ENCODE measurements around the gene COPS3.
"Not testable (repeated sequence)": the region's sequence is repeated elsewhere in the genome, so short reads cannot be mapped to it uniquely, and the experiment has no call there.

COPS3 gene

DNA sequence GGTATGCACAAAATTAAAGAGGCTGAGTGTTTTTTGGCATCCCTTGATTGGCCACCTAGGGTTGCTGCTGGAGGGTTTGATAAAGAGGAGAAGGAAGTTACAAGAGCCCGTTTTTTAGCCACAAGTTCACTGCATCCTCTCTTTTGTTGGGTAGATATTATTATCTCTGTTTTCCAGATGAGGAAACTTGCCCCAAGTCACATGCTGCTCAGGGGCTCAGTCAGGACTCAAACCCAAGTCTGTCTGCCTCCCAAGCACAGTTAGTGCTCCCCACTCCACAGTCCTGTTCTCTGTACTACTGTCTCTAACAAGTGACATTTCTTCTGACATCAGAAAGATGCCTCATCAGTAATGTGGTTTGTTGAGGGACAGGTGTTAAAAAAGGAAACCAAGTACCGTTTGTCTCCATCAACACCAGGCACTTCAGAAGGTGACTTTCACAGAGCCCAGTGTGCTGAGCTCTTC is 23.5 kb upstream of the COPS3 start:
- H3K27ac ChIP-seq, result no peak overlapping the region
- no peaks in the 10 kb centered on the region for H3K36me3 ChIP-seq
- H3K4me1 ChIP-seq (ENCODE audit: control insufficient read depth in 1 of 2, insufficient read depth in 1 of 2, low read depth in 1 of 2, low read length in 1 of 2), result peaks cover 35 to 50% of the 10 kb centered on the region in 2 experiments
- H3K9me3 ChIP-seq, result no peaks in the 10 kb centered on the region
- TF ChIP-seq, protein P1, sequence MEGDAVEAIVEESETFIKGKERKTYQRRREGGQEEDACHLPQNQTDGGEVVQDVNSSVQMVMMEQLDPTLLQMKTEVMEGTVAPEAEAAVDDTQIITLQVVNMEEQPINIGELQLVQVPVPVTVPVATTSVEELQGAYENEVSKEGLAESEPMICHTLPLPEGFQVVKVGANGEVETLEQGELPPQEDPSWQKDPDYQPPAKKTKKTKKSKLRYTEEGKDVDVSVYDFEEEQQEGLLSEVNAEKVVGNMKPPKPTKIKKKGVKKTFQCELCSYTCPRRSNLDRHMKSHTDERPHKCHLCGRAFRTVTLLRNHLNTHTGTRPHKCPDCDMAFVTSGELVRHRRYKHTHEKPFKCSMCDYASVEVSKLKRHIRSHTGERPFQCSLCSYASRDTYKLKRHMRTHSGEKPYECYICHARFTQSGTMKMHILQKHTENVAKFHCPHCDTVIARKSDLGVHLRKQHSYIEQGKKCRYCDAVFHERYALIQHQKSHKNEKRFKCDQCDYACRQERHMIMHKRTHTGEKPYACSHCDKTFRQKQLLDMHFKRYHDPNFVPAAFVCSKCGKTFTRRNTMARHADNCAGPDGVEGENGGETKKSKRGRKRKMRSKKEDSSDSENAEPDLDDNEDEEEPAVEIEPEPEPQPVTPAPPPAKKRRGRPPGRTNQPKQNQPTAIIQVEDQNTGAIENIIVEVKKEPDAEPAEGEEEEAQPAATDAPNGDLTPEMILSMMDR (IDR thresholded peaks at IDR 0.05), result no peak
- H3K27me3 ChIP-seq, result peaks cover 41% of the 10 kb centered on the region
- H3K4me3 ChIP-seq (ENCODE audit: low read depth in 1 of 2, low read length in 1 of 2), result no peak overlapping the region

- Histone ChIP-seq H3K36me3 (no peaks in the 10 kb centered on the region), H3K27me3 (peaks cover 41% of the 10 kb centered on the region), H3K4me1 (ENCODE audit: control insufficient read depth in 1 of 2, insufficient read depth in 1 of 2, low read depth in 1 of 2, low read length in 1 of 2) (peaks cover 35 to 46% of the 10 kb centered on the region in 2 experiments), H3K4me3 (ENCODE audit: low read depth in 1 of 2, low read length in 1 of 2) (peak overlapping the region; percentile 60 to 61), H3K9me3 (no peaks in the 10 kb centered on the region), H3K27ac (no peak overlapping the region)
- TF ChIP-seq, protein P1 (IDR thresholded peaks at IDR 0.05), result no peak
Observed at GRCh38 chr17:17303847-17304490, 22.9 kb upstream of the COPS3 start.

GRCh38 chr17:17303010-17303846 is 22.2 kb upstream of the COPS3 start, which contains the start of gene NT5M:
NT5M (plus strand) TSS chr17:17303373; CDS start chr17:17303551, 178 bp downstream.
- peak within 1 kb of the TSS; percentile 38 for H3K27ac ChIP-seq
- H3K36me3 ChIP-seq, result no peaks in the 10 kb centered on the region
- peaks cover 30 to 39% of the 10 kb centered on the region in 2 experiments for H3K4me1 ChIP-seq (ENCODE audit: control insufficient read depth in 1 of 2, insufficient read depth in 1 of 2, low read depth in 1 of 2, low read length in 1 of 2)
- H3K4me3 ChIP-seq (ENCODE audit: low read depth in 1 of 2, low read length in 1 of 2), result peak within 1 kb of the TSS; percentile 60 to 61
- peaks cover 41% of the 10 kb centered on the region for H3K27me3 ChIP-seq
- H3K9me3 ChIP-seq, result no peaks in the 10 kb centered on the region
- TF ChIP-seq, protein P1 (IDR thresholded peaks at IDR 0.05), result no peak

- not testable (repeated sequence) for H3K4me3 ChIP-seq (ENCODE audit: low read depth in 1 of 2, low read length in 1 of 2); H3K27ac ChIP-seq
- H3K4me1 ChIP-seq (ENCODE audit: control insufficient read depth in 1 of 2, insufficient read depth in 1 of 2, low read depth in 1 of 2, low read length in 1 of 2), result peaks cover 30 to 36% of the 10 kb centered on the region in 2 experiments
Observed at GRCh38 chr17:17301659-17302058, 20.6 kb upstream of the COPS3 start.

GRCh38 chr17:17300624-17301568 is 19.9 kb upstream of the COPS3 start:
- Histone ChIP-seq H3K4me1 (ENCODE audit: control insufficient read depth in 1 of 2, insufficient read depth in 1 of 2, low read depth in 1 of 2, low read length in 1 of 2) (peaks cover 30 to 36% of the 10 kb centered on the region in 2 experiments), H3K4me3 (ENCODE audit: low read depth in 1 of 2, low read length in 1 of 2) (peak overlapping the region; percentile 49 to 67), H3K27me3 (peaks cover 41% of the 10 kb centered on the region), H3K9me3 (no peaks in the 10 kb centered on the region), H3K27ac (no peak overlapping the region), H3K36me3 (no peaks in the 10 kb centered on the region)
- TF ChIP-seq, protein P1 (IDR thresholded peaks at IDR 0.05), result no peak

More at GRCh38 chr17:17301659-17302058, 20.6 kb upstream of the COPS3 start:
- peaks cover 41% of the 10 kb centered on the region for H3K27me3 ChIP-seq
- not testable (repeated sequence) for H3K9me3 ChIP-seq, H3K36me3 ChIP-seq
